IPS-15b (cell line): ENCODE results near the gene H3-3A.

Source experiments
- H3K27me3 ChIP-seq: one replicate; pipeline ENCODE4 v1.6.1; 2013; ENCODE audit warnings: low read length; ENCODE audit not compliant: control insufficient read depth, insufficient read depth
- H3K36me3 ChIP-seq: one replicate; pipeline ENCODE4 v1.6.1; 2013; ENCODE audit warnings: low read length; ENCODE audit not compliant: control insufficient read depth, insufficient read depth
- H3K4me1 ChIP-seq: one replicate; pipeline ENCODE4 v1.6.1; 2013; ENCODE audit warnings: mild to moderate bottlenecking, low read length; ENCODE audit not compliant: control insufficient read depth, insufficient read depth
- H3K4me3 ChIP-seq: one replicate; pipeline ENCODE4 v1.5.1; 2013; ENCODE audit warnings: low read depth, low read length
- H3K9ac ChIP-seq: one replicate; pipeline ENCODE4 v1.6.1; 2013; ENCODE audit warnings: low read depth, mild to moderate bottlenecking, low read length
- H3K9me3 ChIP-seq: one replicate; pipeline ENCODE4 v1.6.1; 2013; ENCODE audit warnings: mild to moderate bottlenecking, low read length; ENCODE audit not compliant: control insufficient read depth, insufficient read depth

Gene H3-3A

DNA sequence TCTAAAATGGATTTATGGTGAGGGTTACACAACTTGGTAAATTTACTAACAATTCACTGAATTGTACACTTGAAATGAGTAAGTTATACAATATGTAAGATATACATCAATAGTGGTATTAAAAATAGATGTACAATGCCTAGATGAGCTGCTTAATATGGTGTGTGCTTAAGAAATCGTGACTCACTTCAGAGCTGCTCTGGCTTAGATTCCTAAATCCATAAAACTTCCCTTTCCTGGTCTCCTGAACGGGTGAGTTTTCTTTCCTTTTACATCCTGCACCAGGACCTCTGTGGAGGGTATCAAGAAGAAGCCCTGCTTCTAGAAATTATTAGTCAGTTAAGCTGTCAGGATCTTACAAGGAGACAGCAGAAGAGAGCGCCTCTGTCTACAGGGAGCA is 30.4 kb downstream of the H3-3A start:
- Histone ChIP-seq H3K36me3 (no peaks in the 10 kb centered on the region), H3K27me3 (peaks cover 2% of the 10 kb centered on the region), H3K4me1 (peaks cover 4% of the 10 kb centered on the region), H3K4me3 (no peak overlapping the region), H3K9me3 (no peaks in the 10 kb centered on the region), H3K9ac (no peak overlapping the region)

DNA sequence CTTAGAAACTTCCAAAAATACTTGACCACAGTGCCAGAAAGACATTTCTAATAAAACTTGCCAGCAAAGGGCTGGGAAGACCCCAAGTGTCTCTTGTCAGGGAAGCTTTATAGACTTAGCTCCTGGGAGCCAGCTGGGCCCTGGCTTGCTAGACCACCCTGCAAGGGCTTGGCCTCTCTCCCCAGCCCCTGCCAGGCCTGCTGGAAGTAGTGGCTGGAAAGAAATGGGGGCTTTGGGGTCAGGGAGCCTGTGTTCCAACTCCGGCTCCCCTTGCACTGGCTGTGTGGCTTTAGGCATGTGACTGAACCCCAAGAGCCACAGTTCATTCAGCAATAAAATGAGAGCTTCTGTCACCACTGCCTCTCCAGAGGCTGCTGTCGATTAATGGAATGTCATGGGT is 31.1 kb downstream of the H3-3A start:
- Histone ChIP-seq H3K4me1 (peaks cover 4% of the 10 kb centered on the region), H3K9ac (no peak overlapping the region), H3K36me3 (no peaks in the 10 kb centered on the region), H3K4me3 (no peak overlapping the region), H3K27me3 (peaks cover 5% of the 10 kb centered on the region), H3K9me3 (no peaks in the 10 kb centered on the region)

DNA sequence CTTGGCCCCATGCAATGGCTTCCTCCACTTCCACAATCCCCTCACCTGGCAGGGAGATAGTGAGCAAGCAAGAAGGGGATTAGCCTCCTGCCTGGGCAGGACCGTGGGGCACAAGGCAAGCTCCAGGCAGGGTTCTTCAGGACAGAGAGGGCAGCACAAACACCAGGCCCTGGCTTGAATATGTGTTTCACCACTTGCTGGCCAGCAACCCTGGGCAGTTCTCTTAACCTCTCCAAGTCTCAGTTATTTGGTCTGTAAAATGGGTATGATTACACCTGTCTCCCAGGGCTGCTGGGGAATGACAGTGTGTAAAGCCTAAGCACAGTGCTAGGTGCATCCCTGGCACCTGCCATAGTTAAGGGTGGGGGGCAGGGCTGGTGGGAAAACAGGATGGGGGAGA is 31.9 kb downstream of the H3-3A start:
- Histone ChIP-seq H3K4me1 (peaks cover 4% of the 10 kb centered on the region), H3K36me3 (no peaks in the 10 kb centered on the region), H3K27me3 (peaks cover 7% of the 10 kb centered on the region), H3K4me3 (no peak overlapping the region), H3K9ac (no peak overlapping the region), H3K9me3 (no peaks in the 10 kb centered on the region)

DNA sequence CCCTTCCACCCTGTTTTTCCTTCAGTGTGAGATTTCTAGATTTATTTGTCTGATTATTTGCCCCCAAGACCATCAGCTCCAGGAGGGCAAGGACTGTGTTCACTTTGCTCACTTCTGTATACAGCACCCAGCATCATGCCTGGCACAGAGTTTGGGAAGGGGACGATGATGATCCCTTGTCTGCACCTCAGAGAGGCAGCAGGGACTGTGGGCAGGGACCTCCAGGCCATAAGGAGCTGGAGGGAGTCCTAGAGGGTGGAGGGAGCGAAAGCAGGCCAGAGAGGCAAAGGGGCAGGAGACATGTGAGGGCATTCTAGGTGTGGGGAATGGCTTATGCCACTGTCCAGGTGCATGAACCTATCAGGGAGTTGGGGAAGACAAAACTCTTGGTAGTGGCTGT is 32.8 kb downstream of the H3-3A start:
- H3K4me1 ChIP-seq, result peaks cover 4% of the 10 kb centered on the region
- H3K9me3 ChIP-seq, result no peaks in the 10 kb centered on the region
- no peaks in the 10 kb centered on the region for H3K36me3 ChIP-seq
- peaks cover 14% of the 10 kb centered on the region for H3K27me3 ChIP-seq
- no peak overlapping the region for H3K4me3 ChIP-seq
- no peak overlapping the region for H3K9ac ChIP-seq

GRCh38 chr1:226097866-226098625 is 35.5 kb downstream of the H3-3A start:
- H3K4me1 ChIP-seq, result peaks cover 4% of the 10 kb centered on the region
- H3K9me3 ChIP-seq, result no peaks in the 10 kb centered on the region
- H3K4me3 ChIP-seq, result no peak overlapping the region
- H3K36me3 ChIP-seq, result no peaks in the 10 kb centered on the region
- H3K27me3 ChIP-seq, result peaks cover 14% of the 10 kb centered on the region
- H3K9ac ChIP-seq, result no peak overlapping the region

GRCh38 chr1:226098870-226099835 is 36.6 kb downstream of the H3-3A start:
- H3K4me3 ChIP-seq, result no peak overlapping the region
- peaks cover 14% of the 10 kb centered on the region for H3K27me3 ChIP-seq
- no peak overlapping the region for H3K9ac ChIP-seq
- H3K9me3 ChIP-seq, result no peaks in the 10 kb centered on the region
- H3K4me1 ChIP-seq, result peaks cover 4% of the 10 kb centered on the region
- no peaks in the 10 kb centered on the region for H3K36me3 ChIP-seq

- Histone ChIP-seq H3K9me3 (no peaks in the 10 kb centered on the region), H3K4me3 (peak overlapping the region; percentile 42), H3K9ac (no peak overlapping the region), H3K27me3 (peaks cover 14% of the 10 kb centered on the region), H3K36me3 (no peaks in the 10 kb centered on the region), H3K4me1 (peaks cover 4% of the 10 kb centered on the region)
Observed at GRCh38 chr1:226100436-226101391, 38.2 kb downstream of the H3-3A start.

DNA sequence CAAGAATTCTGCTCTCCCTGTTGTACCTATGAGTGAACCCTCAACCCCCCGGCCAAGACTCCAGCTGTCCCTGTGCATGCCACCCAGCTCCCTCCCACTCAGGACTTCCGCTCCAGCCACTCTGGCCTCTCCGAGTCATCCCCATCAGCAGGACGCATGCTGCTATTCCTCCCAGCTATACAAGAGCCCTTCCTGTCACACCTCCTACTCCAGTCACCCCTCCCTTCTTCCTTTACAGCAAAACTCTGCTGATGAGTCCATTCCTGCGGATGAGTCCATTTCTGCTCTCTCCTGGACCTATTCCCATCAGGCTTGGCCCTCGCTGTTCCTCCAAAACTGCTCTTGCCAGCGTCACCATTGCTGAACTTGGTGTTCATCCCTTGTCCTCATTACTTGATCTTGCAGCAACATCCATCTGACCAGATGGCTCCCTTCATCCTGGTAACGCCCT is 42.2 kb downstream of the H3-3A start:
- Histone ChIP-seq H3K4me1 (peaks cover 4% of the 10 kb centered on the region), H3K9ac (no peak overlapping the region), H3K27me3 (peaks cover 5% of the 10 kb centered on the region), H3K4me3 (no peak overlapping the region), H3K9me3 (no peaks in the 10 kb centered on the region), H3K36me3 (no peaks in the 10 kb centered on the region)

GRCh38 chr1:226107471-226108460 is 45.2 kb downstream of the H3-3A start:
- peaks cover 12% of the 10 kb centered on the region for H3K27me3 ChIP-seq
- no peak overlapping the region for H3K9ac ChIP-seq
- H3K9me3 ChIP-seq, result no peaks in the 10 kb centered on the region
- H3K4me3 ChIP-seq, result no peak overlapping the region
- H3K36me3 ChIP-seq, result no peaks in the 10 kb centered on the region
- H3K4me1 ChIP-seq, result peaks cover 21% of the 10 kb centered on the region

- Histone ChIP-seq H3K4me3 (peak overlapping the region; percentile 78), H3K4me1 (peaks cover 21% of the 10 kb centered on the region), H3K36me3 (no peaks in the 10 kb centered on the region), H3K27me3 (peaks cover 12% of the 10 kb centered on the region), H3K9ac (no peak overlapping the region), H3K9me3 (no peaks in the 10 kb centered on the region)
Observed at GRCh38 chr1:226108935-226109828, 46.7 kb downstream of the H3-3A start.
